GM12875 (cell line): ENCODE data around the gene LAP3.

ENCODE experiments used
- H3K4me3 ChIP-seq: one replicate; pipeline ENCODE4 v1.5.1; 2011; ENCODE audit warnings: low read depth, low read length, control low read depth
- CTCF ChIP-seq: IDR thresholded peaks from 2 replicates; pipeline ENCODE4 v1.5.1; 2011; ENCODE audit warnings: low read depth, mild to moderate bottlenecking, control low read depth, inconsistent platforms, low read length, moderate library complexity, borderline replicate concordance; ENCODE audit not compliant: insufficient read depth

LAP3 gene

GRCh38 chr4:17544205-17544604, 32.8 kb upstream of the LAP3 start:
- H3K4me3 ChIP-seq = no peak overlapping the region
- TF ChIP-seq CTCF = no peak

- no peak for TF ChIP-seq CTCF
- no peak overlapping the region for H3K4me3 ChIP-seq
These were observed 32.2 kb upstream of the LAP3 start for GRCh38 chr4:17544831-17545234.

GRCh38 chr4:17545374-17546140, 31.4 kb upstream of the LAP3 start:
- no peak overlapping the region for H3K4me3 ChIP-seq
- TF ChIP-seq CTCF = no peak

GRCh38 chr4:17546222-17546621, 30.8 kb upstream of the LAP3 start:
- H3K4me3 ChIP-seq = no peak overlapping the region
- TF ChIP-seq CTCF = no peak

GRCh38 chr4:17546678-17547077, 30.3 kb upstream of the LAP3 start:
- no peak overlapping the region for H3K4me3 ChIP-seq
- TF ChIP-seq CTCF = no peak

- no peak for TF ChIP-seq CTCF
- no peak overlapping the region for H3K4me3 ChIP-seq
These were observed 26.4 kb upstream of the LAP3 start for GRCh38 chr4:17550549-17550948.

GRCh38 chr4:17552427-17552826, 24.6 kb upstream of the LAP3 start:
- no peak overlapping the region for H3K4me3 ChIP-seq
- TF ChIP-seq CTCF = no peak
